Left colon (tissue), 2 donors: ENCODE measurements around the gene TNFRSF19. TPM values are rescaled to one million over a fixed set of nuclear protein-coding genes. Genes with fewer than 3 reads are reported as not detected.

Experiments used
- ATAC-seq: fragments of 200-7000 bp; cut with Tn5 transposase; one replicate; pipeline ENCODE4 v1.9.1; 2020; ENCODE audit warnings: mild to moderate bottlenecking, moderate library complexity
- DNase-seq, 2 donors: peaks; one replicate each; pipeline ENCODE4 v3.0.0-alpha.2; 2020
- intact Hi-C, 2 donors: fragments of 100-400 bp; cut with DNase I in 1 of 2; cut with micrococcal nuclease in 1 of 2; formaldehyde crosslinking; loops; one replicate each; pipeline versions ENCODE4 v1.11.2 to v1.14.0; 2022; cut with DNase I, micrococcal nuclease
- total RNA-seq, 2 donors: library from RNA; stranded (reverse); fragmentation: NEBNext Ultra II Directional; extraction: Animal tissue kit (Norgen Biotek cat#: 25700); gene quantifications; one replicate each; pipeline ENCODE4 v1.2.1, GENCODE V29; 2021
- donor health status: DM: no; HTN: no; CAD: no.
- donor health status: DM: yes; HTN: yes; CAD: no.

Gene TNFRSF19
- total RNA-seq, 2 donors from 2014 or later, result 0.55 to 1.1 TPM

- no peak for ATAC-seq
- DNase-seq, result no peak
- intact Hi-C loops, result no loop called here
These were observed 50.0 kb downstream of the TNFRSF19 start for GRCh38 chr13:23620211-23620610.

- intact Hi-C loops, result no loop called here
- ATAC-seq (no peak), DNase-seq (no peak)
These were observed 50.6 kb downstream of the TNFRSF19 start for GRCh38 chr13:23620613-23621315.

- DNase-seq (no peak), ATAC-seq (no peak)
- intact Hi-C loops, result no loop called here
These were observed 51.1 kb downstream of the TNFRSF19 start for GRCh38 chr13:23621316-23621645.

GRCh38 chr13:23622985-23623384 is 52.8 kb downstream of the TNFRSF19 start:
- intact Hi-C loops, result no loop called here
- DNase-seq (no peak), ATAC-seq (no peak)

GRCh38 chr13:23623394-23623793 is 53.2 kb downstream of the TNFRSF19 start:
- DNase-seq, result no peak
- intact Hi-C loops, result no loop called here
- ATAC-seq, result no peak

- no peak for ATAC-seq
- intact Hi-C loops, result no loop called here
- DNase-seq, result no peak
These were observed 56.5 kb downstream of the TNFRSF19 start for GRCh38 chr13:23626700-23627099.

- intact Hi-C loops, result no loop called here
- ATAC-seq (no peak), DNase-seq (no peak)
These were observed 57.2 kb downstream of the TNFRSF19 start for GRCh38 chr13:23627410-23627809.

GRCh38 chr13:23628250-23628649 is 58.0 kb downstream of the TNFRSF19 start:
- no peak for ATAC-seq

GRCh38 chr13:23628765-23629565 is 58.8 kb downstream of the TNFRSF19 start:
- no peak for ATAC-seq
- intact Hi-C loops, result no loop called here
- DNase-seq, result no peak

More at GRCh38 chr13:23628250-23628649, 58.0 kb downstream of the TNFRSF19 start:
- intact Hi-C loops, result no loop called here
- no peak for DNase-seq

- DNase-seq (no peak), ATAC-seq (no peak)
- intact Hi-C loops, result no loop called here
These were observed 59.5 kb downstream of the TNFRSF19 start for GRCh38 chr13:23629566-23630272.

GRCh38 chr13:23630349-23631093 is 60.3 kb downstream of the TNFRSF19 start:
- ATAC-seq (no peak), DNase-seq (no peak)
- intact Hi-C loops, result no loop called here

GRCh38 chr13:23631311-23632047 is 61.3 kb downstream of the TNFRSF19 start:
- DNase-seq (no peak), ATAC-seq (no peak)
- intact Hi-C loops, result no loop called here

- intact Hi-C loops, result no loop called here
- DNase-seq, result no peak
- no peak for ATAC-seq
These were observed 61.9 kb downstream of the TNFRSF19 start for GRCh38 chr13:23632048-23632582.

- DNase-seq, result no peak
- no peak for ATAC-seq
- intact Hi-C loops, result no loop called here
These were observed 62.5 kb downstream of the TNFRSF19 start for GRCh38 chr13:23632741-23633140.

- no peak for ATAC-seq
- intact Hi-C loops, result no loop called here
- no peak for DNase-seq
These were observed 64.7 kb downstream of the TNFRSF19 start for GRCh38 chr13:23634897-23635296.

GRCh38 chr13:23636360-23636759 is 66.1 kb downstream of the TNFRSF19 start:
- intact Hi-C loops, result no loop called here
- no peak for ATAC-seq
- DNase-seq, result no peak

- ATAC-seq, result no peak
- DNase-seq, result no peak
- intact Hi-C loops, result no loop called here
These were observed 67.6 kb downstream of the TNFRSF19 start for GRCh38 chr13:23637829-23638228.

- intact Hi-C loops, result no loop called here
- ATAC-seq (no peak), DNase-seq (no peak)
These were observed 69.5 kb downstream of the TNFRSF19 start for GRCh38 chr13:23639674-23640073.
